Keratinocyte (primary cell): ENCODE data around the gene SMG6. TPM values are rescaled to one million over a fixed set of nuclear protein-coding genes. Genes with fewer than 3 reads are reported as not detected.

Source experiments
- DNase-seq: peaks from one replicate; pipeline ENCODE4 v3.0.0-alpha.2; 2011; ENCODE audit warnings: low read depth, missing footprints, low spot score
- FAIRE-seq: peaks from 2 replicates; lab custom pipeline; 2011; peaks lifted over from hg19 to GRCh38; lab: Jason Lieb, UNC
- H2AFZ ChIP-seq: 2 replicates; pipeline ENCODE4 v1.6.0; 2012; ENCODE audit warnings: low read length, control low read depth, inconsistent platforms; ENCODE audit not compliant: control insufficient read depth
- H3K27ac ChIP-seq: 2 replicates; pipeline ENCODE4 v1.5.1; 2011; ENCODE audit warnings: low read length; ENCODE audit not compliant: control insufficient read depth, insufficient read depth
- H3K27me3 ChIP-seq: 3 replicates; pipeline ENCODE4 v1.6.0; 2011; ENCODE audit warnings: low read length; ENCODE audit not compliant: control insufficient read depth, insufficient read depth; ENCODE audit errors: extremely low read depth
- H3K36me3 ChIP-seq, 2 experiments: 2 replicates in 1 of 2; 3 replicates in 1 of 2; pipeline ENCODE4 v1.5.1; 2011; ENCODE audit warnings: low read length in 2 of 2, mild to moderate bottlenecking in 1 of 2; ENCODE audit not compliant: control insufficient read depth in 2 of 2, insufficient read depth in 2 of 2; ENCODE audit errors: extremely low read depth in 1 of 2
- H3K4me1 ChIP-seq: 3 replicates; pipeline ENCODE4 v1.5.1; 2011; ENCODE audit warnings: low read length; ENCODE audit not compliant: control insufficient read depth, insufficient read depth; ENCODE audit errors: extremely low read depth
- H3K4me2 ChIP-seq: 3 replicates; pipeline ENCODE4 v1.6.0; 2011; ENCODE audit warnings: low read depth, low read length; ENCODE audit not compliant: control insufficient read depth, insufficient read depth; ENCODE audit errors: extremely low read depth
- H3K4me3 ChIP-seq, 3 experiments: fragments of 200-600 bp in 1 of 3; sonication (generic) in 1 of 3; 2 replicates in 2 of 3; 3 replicates in 1 of 3; pipeline ENCODE4 v1.5.1; 2011 to 2016; ENCODE audit warnings: low read length in 3 of 3, mild to moderate bottlenecking in 3 of 3, control low read depth in 2 of 3, inconsistent platforms in 1 of 3, low read depth in 1 of 3, mixed read lengths in 1 of 3, mixed run types in 1 of 3, moderate library complexity in 1 of 3; ENCODE audit not compliant: control insufficient read depth in 2 of 3, insufficient read depth in 2 of 3; ENCODE audit errors: extremely low read depth in 1 of 3
- H3K79me2 ChIP-seq: 2 replicates; pipeline ENCODE4 v1.6.0; 2012; ENCODE audit warnings: low read length; ENCODE audit not compliant: control insufficient read depth, insufficient read depth
- H3K9ac ChIP-seq: 3 replicates; pipeline ENCODE4 v1.6.0; 2011; ENCODE audit warnings: low read length; ENCODE audit not compliant: control insufficient read depth, insufficient read depth; ENCODE audit errors: extremely low read depth
- H3K9me1 ChIP-seq: 3 replicates; pipeline ENCODE4 v1.6.0; 2011; ENCODE audit warnings: low read length; ENCODE audit not compliant: control insufficient read depth, insufficient read depth; ENCODE audit errors: extremely low read depth
- H3K9me3 ChIP-seq: 2 replicates; pipeline ENCODE4 v1.5.1; 2012; ENCODE audit warnings: low read depth, low read length; ENCODE audit not compliant: control insufficient read depth
- H4K20me1 ChIP-seq: 3 replicates; pipeline ENCODE4 v1.6.0; 2011; ENCODE audit warnings: low read length; ENCODE audit not compliant: control insufficient read depth, insufficient read depth; ENCODE audit errors: extremely low read depth
- EZH2 ChIP-seq: IDR thresholded peaks from one replicate; pipeline ENCODE4 v1.6.1; 2012; ENCODE audit warnings: inconsistent platforms, mild to moderate bottlenecking, low read length, moderate library complexity
- dilution Hi-C: fragments of 300-500 bp; cut with MboI; formaldehyde crosslinking; loops from one replicate; pipeline ENCODE4 v1.7.0; 2020; ENCODE audit warnings: low sequenced_read_pairs; ENCODE audit not compliant: extremely low pct_ligation_motif_present
- polyA plus RNA-seq, 5 experiments: library from polyadenylated mRNA; depleted of rRNA in 3 of 5; stranded (reverse) in 3 of 5; stranded (forward) in 1 of 5; unstranded in 1 of 5; fragments of >200 nt; gene quantifications; 1 replicate in 1 of 5; 2 replicates in 3 of 5; 3 replicates in 1 of 5; pipeline versions ENCODE4 v1.2.1 to v1.2.3, GENCODE V29; 2011 to 2012; ENCODE audit warnings: missing spikeins in 2 of 5, low read depth in 1 of 5, low replicate concordance in 1 of 5
- TF ChIP-seq, protein P1 (sequence below), 3 experiments: IDR thresholded peaks in 1 of 3; conservative IDR thresholded peaks in 1 of 3; optimal IDR thresholded peaks in 1 of 3; 2 replicates in 2 of 3; 3 replicates in 1 of 3; pipeline versions ENCODE3 to v1.5.1; 2011; ENCODE audit warnings: low read length in 3 of 3, mild to moderate bottlenecking in 3 of 3, moderate library complexity in 2 of 3, control low read depth in 1 of 3, inconsistent platforms in 1 of 3; ENCODE audit not compliant: insufficient read depth in 2 of 3; ENCODE audit errors: extremely low read depth in 1 of 3

SMG6 gene
- polyA plus RNA-seq, 1 donor (not counting 4 experiments of a cell fraction or from before 2014, with no cell fraction given): 3.6 TPM

DNA sequence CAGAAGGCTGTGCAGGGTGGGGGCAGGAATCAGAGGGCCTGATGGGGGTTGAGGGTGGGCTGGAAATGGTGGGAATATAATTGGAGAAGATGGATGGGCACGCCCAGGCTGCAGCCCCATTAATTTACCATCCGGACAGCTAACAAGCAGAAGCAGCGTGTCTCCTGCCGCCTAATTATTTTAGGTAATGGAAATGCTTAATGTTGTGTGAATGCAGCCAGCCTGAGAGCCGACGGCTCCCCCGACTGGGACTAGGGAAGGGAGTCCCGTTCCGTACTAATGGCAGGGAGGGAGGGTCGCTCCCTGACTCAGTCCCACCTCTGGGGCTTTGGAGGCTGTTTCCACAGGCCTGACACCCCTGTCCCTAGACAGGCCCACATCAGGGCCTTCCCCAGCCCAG lies 266.4 kb downstream of the SMG6 start:
- no peak for DNase-seq

DNA sequence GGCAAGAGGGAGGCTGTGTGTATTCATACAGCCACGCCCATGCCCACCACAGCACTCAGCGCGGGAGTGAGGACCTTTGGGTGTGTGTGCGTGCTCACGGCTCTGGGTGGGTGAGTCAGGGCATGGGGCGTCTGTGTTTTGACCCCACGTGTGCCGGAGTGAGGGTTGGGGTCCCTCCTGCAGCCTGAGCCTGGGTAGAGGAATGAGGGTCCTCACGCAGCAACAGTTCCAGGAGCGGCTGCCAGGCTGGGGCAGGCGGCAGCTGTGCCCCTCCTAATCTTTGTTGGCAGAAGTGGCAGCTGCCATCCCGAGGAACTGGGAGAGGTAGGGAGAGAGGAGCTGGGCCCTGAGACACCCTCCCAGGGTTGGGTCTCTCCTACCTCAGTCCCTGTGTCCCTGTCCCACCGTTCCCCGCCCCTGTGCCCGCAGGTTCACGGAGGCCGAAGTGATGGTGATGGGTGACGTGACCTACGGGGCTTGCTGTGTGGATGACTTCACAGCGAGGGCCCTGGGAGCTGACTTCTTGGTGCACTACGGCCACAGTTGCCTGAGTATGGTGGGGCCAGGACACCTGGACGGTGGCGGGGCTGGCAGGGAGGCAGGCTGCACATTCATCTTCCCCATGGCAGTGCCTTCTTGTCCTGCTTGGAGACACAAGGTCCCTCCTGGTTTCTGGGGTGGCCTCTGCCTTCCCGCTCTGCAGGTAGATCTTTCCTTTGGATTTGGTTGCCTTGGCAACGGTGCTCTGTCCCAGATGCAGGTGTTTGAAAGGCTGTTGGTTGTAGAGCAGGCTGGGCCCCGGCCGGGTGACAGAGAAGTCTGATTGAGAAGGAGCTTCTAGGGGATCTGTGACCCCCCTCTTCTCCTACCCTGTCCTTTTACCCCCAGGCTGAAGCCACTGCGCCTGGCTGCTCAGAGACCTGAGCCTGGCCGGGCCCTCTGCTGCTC lies 267.8 kb downstream of the SMG6 start:
- H3K27ac ChIP-seq: no peak overlapping the region
- no peak for FAIRE-seq
- H4K20me1 ChIP-seq: no peaks in the 10 kb centered on the region
- H3K36me3 ChIP-seq: peaks cover 3 to 7% of the 10 kb centered on the region in 2 experiments
- no peaks in the 10 kb centered on the region for H3K9me3 ChIP-seq
- H3K27me3 ChIP-seq: no peaks in the 10 kb centered on the region
- no peak for DNase-seq
- peaks cover 3% of the 10 kb centered on the region for H3K79me2 ChIP-seq
- no peak overlapping the region for H2AFZ ChIP-seq
- H3K9me1 ChIP-seq: no peaks in the 10 kb centered on the region
- dilution Hi-C loops: no loop called here
- H3K4me1 ChIP-seq: peaks cover 4% of the 10 kb centered on the region
- H3K9ac ChIP-seq: no peak overlapping the region
- H3K4me3 ChIP-seq: no peak overlapping the region
- H3K4me2 ChIP-seq: no peak overlapping the region
- TF ChIP-seq EZH2: no peak
- TF ChIP-seq, protein P1, sequence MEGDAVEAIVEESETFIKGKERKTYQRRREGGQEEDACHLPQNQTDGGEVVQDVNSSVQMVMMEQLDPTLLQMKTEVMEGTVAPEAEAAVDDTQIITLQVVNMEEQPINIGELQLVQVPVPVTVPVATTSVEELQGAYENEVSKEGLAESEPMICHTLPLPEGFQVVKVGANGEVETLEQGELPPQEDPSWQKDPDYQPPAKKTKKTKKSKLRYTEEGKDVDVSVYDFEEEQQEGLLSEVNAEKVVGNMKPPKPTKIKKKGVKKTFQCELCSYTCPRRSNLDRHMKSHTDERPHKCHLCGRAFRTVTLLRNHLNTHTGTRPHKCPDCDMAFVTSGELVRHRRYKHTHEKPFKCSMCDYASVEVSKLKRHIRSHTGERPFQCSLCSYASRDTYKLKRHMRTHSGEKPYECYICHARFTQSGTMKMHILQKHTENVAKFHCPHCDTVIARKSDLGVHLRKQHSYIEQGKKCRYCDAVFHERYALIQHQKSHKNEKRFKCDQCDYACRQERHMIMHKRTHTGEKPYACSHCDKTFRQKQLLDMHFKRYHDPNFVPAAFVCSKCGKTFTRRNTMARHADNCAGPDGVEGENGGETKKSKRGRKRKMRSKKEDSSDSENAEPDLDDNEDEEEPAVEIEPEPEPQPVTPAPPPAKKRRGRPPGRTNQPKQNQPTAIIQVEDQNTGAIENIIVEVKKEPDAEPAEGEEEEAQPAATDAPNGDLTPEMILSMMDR (optimal IDR thresholded peaks at IDR 0.05 in 1 of 3, IDR thresholded peaks at IDR 0.05 in 1 of 3, conservative IDR thresholded peaks at IDR 0.05 in 1 of 3; ENCODE audit: extremely low read depth in 1 of 3, insufficient read depth in 2 of 3, low read length in 3 of 3): no peak

More for the DNA sequence above, 266.4 kb downstream of the SMG6 start:
- Histone ChIP-seq H2AFZ (no peak overlapping the region), H3K9me3 (no peaks in the 10 kb centered on the region), H3K9ac (no peak overlapping the region), H3K36me3 (peaks cover 4 to 7% of the 10 kb centered on the region in 2 experiments), H3K27me3 (no peaks in the 10 kb centered on the region), H4K20me1 (no peaks in the 10 kb centered on the region), H3K4me1 (peaks cover 4% of the 10 kb centered on the region), H3K27ac (no peak overlapping the region), H3K4me3 (no peak overlapping the region), H3K4me2 (no peak overlapping the region), H3K9me1 (no peaks in the 10 kb centered on the region), H3K79me2 (peaks cover 1% of the 10 kb centered on the region)
- dilution Hi-C loops: no loop called here
- FAIRE-seq: no peak
- TF ChIP-seq EZH2: no peak
- TF ChIP-seq, protein P1 (optimal IDR thresholded peaks at IDR 0.05 in 1 of 3, IDR thresholded peaks at IDR 0.05 in 1 of 3, conservative IDR thresholded peaks at IDR 0.05 in 1 of 3; ENCODE audit: extremely low read depth in 1 of 3, insufficient read depth in 2 of 3, low read length in 3 of 3): no peak
